HG02938 (cell line): Measurements from ENCODE around the gene JUND.

Source experiments
- ATAC-seq: cut with Tn5 transposase; IDR thresholded peaks from one replicate; pipeline ENCODE4 v1.9.1; 2021; ENCODE audit warnings: mild to moderate bottlenecking, moderate library complexity; ENCODE audit not compliant: unreplicated experiment

Gene JUND

GRCh38 chr19:18308948-18309325 is 27.5 kb upstream of the JUND start:
- no peak for ATAC-seq

- ATAC-seq = no peak
Measured at GRCh38 chr19:18308051-18308947, 26.9 kb upstream of the JUND start.

- no peak for ATAC-seq
Measured at GRCh38 chr19:18307271-18307681, 25.9 kb upstream of the JUND start.

- ATAC-seq = no peak
Measured at GRCh38 chr19:18306888-18307260, 25.5 kb upstream of the JUND start.

GRCh38 chr19:18306209-18306887 is 24.9 kb upstream of the JUND start:
- no peak for ATAC-seq

GRCh38 chr19:18304458-18305310 is 23.3 kb upstream of the JUND start:
- ATAC-seq = no peak

- no peak for ATAC-seq
Measured at GRCh38 chr19:18304208-18304457, 22.7 kb upstream of the JUND start.

- ATAC-seq = no peak
Measured at GRCh38 chr19:18301718-18302111, 20.3 kb upstream of the JUND start.

- no peak for ATAC-seq
Measured at GRCh38 chr19:18300930-18301717, 19.7 kb upstream of the JUND start.

GRCh38 chr19:18299654-18300053 is 18.2 kb upstream of the JUND start:
- ATAC-seq = no peak

- no peak for ATAC-seq
Measured at GRCh38 chr19:18298601-18299000, 17.2 kb upstream of the JUND start.

GRCh38 chr19:18297308-18297707 is 15.9 kb upstream of the JUND start:
- no peak for ATAC-seq

- no peak for ATAC-seq
Measured at GRCh38 chr19:18295034-18295451, 13.6 kb upstream of the JUND start.

GRCh38 chr19:18294467-18294864 is 13.0 kb upstream of the JUND start:
- no peak for ATAC-seq

GRCh38 chr19:18293642-18294466 is 12.4 kb upstream of the JUND start:
- no peak for ATAC-seq

- no peak for ATAC-seq
Measured at GRCh38 chr19:18292810-18293641, 11.6 kb upstream of the JUND start.

GRCh38 chr19:18292462-18292809 is 11.0 kb upstream of the JUND start:
- no peak for ATAC-seq

- ATAC-seq = no peak
Measured at GRCh38 chr19:18291590-18292461, 10.4 kb upstream of the JUND start.
